Activated naive CD4-positive, alpha-beta T cell (primary cell): ENCODE results near the gene GRAMD2B.

ENCODE experiments used
- DNase-seq, 4 experiments: peaks; one replicate each; lab custom pipeline; 2025; lab: John Stamatoyannopoulos, UW

Gene GRAMD2B

DNA sequence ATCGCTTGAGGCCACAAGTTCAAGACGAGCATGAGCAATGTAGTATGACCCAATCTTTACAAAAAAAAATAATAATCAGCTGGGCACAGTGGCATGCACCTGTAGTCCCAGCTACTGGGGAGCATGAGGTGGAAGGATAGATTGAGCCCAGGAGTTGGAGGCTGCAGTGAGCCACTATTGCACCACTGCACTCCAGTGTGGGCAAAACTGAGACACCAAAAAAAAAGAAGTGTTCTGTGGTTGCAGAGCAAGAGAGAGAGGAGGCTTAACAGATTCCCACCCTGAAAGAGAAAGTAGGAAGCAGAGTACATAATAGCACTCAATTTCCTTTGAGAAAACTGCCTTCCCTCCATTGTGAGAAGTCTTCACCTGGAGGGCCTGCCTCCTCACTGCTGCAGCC lies 119.2 kb downstream of the GRAMD2B start:
- no peak for DNase-seq

DNA sequence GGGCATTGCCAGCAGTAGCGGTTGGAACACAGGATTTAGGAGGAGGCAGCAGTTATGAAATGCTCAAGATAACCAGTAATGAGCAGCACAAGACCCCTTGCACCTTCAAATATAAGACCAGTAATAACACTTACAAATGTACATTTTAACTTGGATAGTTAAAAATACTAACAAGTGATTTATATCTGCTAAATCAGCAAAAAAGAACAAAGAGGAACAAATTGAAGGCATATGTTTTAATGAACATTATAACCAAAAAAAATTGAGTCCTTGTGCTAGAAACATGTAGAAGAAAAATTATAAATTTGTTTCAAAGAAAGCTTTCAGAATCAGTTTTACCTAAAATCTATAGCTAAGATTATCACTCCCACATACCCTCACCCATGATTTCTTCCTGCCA lies 119.8 kb downstream of the GRAMD2B start:
- no peak for DNase-seq

GRCh38 chr5:126543660-126544059 lies 120.5 kb downstream of the GRAMD2B start:
- DNase-seq, result no peak
